HepG2 (cell line): Measurements from ENCODE around the gene HRG.

Source experiments
- ARNTL ChIP-seq: sonication (generic); formaldehyde crosslinking; IDR thresholded peaks from 2 replicates; pipeline ENCODE4 v1.4.0; 2020; ENCODE audit warnings: mild to moderate bottlenecking, missing genetic modification reagents
- CEBPG ChIP-seq: IDR thresholded peaks from 2 replicates; pipeline ENCODE4 v1.6.1; 2016
- CTCF ChIP-seq: sonication (generic); formaldehyde crosslinking; IDR thresholded peaks from 2 replicates; pipeline ENCODE4 v1.5.0; 2020; ENCODE audit warnings: mild to moderate bottlenecking, missing genetic modification reagents, moderate library complexity
- E2F5 ChIP-seq: sonication (generic); formaldehyde crosslinking; conservative IDR thresholded peaks from 2 replicates; pipeline ENCODE4 v1.4.0; 2020; ENCODE audit warnings: missing genetic modification reagents
- FOXA3 ChIP-seq: IDR thresholded peaks from 2 replicates; pipeline ENCODE4 v1.6.1; 2016; ENCODE audit warnings: missing genetic modification reagents, missing compliant biosample characterization
- ZNF749 ChIP-seq: sonication (generic); formaldehyde crosslinking; IDR thresholded peaks from 2 replicates; pipeline ENCODE4 v1.8.0; 2022; ENCODE audit warnings: mild to moderate bottlenecking, missing genetic modification reagents, moderate library complexity, borderline replicate concordance

GRCh38 chr3:186642014-186642413 is 23.8 kb upstream of the HRG start:
- no peak for TF ChIP-seq E2F5 (CRISPR knock-in tag)
- TF ChIP-seq FOXA3 (CRISPR knock-in tag), result no peak
- no peak for TF ChIP-seq CEBPG (CRISPR knock-in tag)
- no peak for TF ChIP-seq ARNTL
- TF ChIP-seq CTCF (CRISPR knock-in tag), result no peak
- no peak for TF ChIP-seq ZNF749 (CRISPR knock-in tag)
